A549 (cell line): ENCODE measurements around the gene SUV39H1. TPM values are rescaled to one million over a fixed set of nuclear protein-coding genes. Genes with fewer than 3 reads are reported as not detected.

Experiments
- ATAC-seq, 2 experiments: fragments of 200-7000 bp in 1 of 2; fragments of >200 bp in 1 of 2; cut with Nextera tagmentation in 1 of 2; cut with Tn5 transposase in 1 of 2; 3 replicates each; pipeline versions ENCODE4 v1.8.0 to v1.9.1; 2018 to 2020; ENCODE audit warnings: mild to moderate bottlenecking in 1 of 2, moderate library complexity in 1 of 2
- CTCF ChIA-PET: fragments of 300-600 bp; sonication (Branson Sonifier 250); formaldehyde crosslinking; extraction: SDS; loops from one replicate; lab custom pipeline; 2021; ENCODE audit warnings: antibody characterized with exemption, inconsistent platforms; lab: Yijun Ruan, JAX
- POLR2A ChIA-PET: fragments of 350-600 bp; formaldehyde crosslinking; extraction: SDS; loops from one replicate; lab custom pipeline; 2021; ENCODE audit warnings: antibody characterized with exemption, inconsistent platforms; lab: Yijun Ruan, JAX
- DNase-seq, 2 experiments: peaks; one replicate each; pipeline versions ENCODE4 v3.0.0 to v3.0.0-alpha.2; 2011 to 2016; ENCODE audit warnings: low read depth in 1 of 2, low spot score in 1 of 2
- FAIRE-seq: peaks from 2 replicates; lab custom pipeline; 2011; peaks lifted over from hg19 to GRCh38; lab: Jason Lieb, UNC
- H3K27ac ChIP-seq, 2 experiments: fragments of >200 bp; sonication (Bioruptor Twin); formaldehyde crosslinking; 3 replicates each; pipeline ENCODE4 v1.5.1; 2016 to 2017
- H3K4me1 ChIP-seq: fragments of >200 bp; sonication (Bioruptor Twin); formaldehyde crosslinking; 3 replicates; pipeline ENCODE4 v1.6.1; 2016
- H3K4me2 ChIP-seq: fragments of >200 bp; sonication (Bioruptor Twin); formaldehyde crosslinking; 3 replicates; pipeline ENCODE4 v1.6.1; 2016
- H3K4me3 ChIP-seq: fragments of >200 bp; sonication (Bioruptor Twin); formaldehyde crosslinking; 3 replicates; pipeline ENCODE4 v1.5.1; 2016
- H3K9me3 ChIP-seq: fragments of >200 bp; sonication (Bioruptor Twin); formaldehyde crosslinking; 3 replicates; pipeline ENCODE4 v1.6.1; 2016
- BHLHE40 ChIP-seq: IDR thresholded peaks from 2 replicates; pipeline ENCODE4 v1.6.1; 2012; ENCODE audit warnings: low read depth, low read length, inconsistent platforms
- CBX2 ChIP-seq: fragments of 200-600 bp; sonication (generic); IDR thresholded peaks from 2 replicates; pipeline ENCODE4 v1.6.1; 2016; ENCODE audit warnings: low read depth, mild to moderate bottlenecking, borderline replicate concordance
- EHF ChIP-seq: fragments of 250-450 bp; sonication (Bioruptor Pico); IDR thresholded peaks from 2 replicates; pipeline ENCODE4 v1.5.0; 2020; ENCODE audit warnings: mild to moderate bottlenecking
- ELK1 ChIP-seq: fragments of 150-350 bp; IDR thresholded peaks from 2 replicates; pipeline ENCODE4 v1.6.1; 2014; ENCODE audit warnings: low read depth, mild to moderate bottlenecking, low read length
- EP300 ChIP-seq, 2 experiments: fragments of >200 bp; sonication (Bioruptor Twin); formaldehyde crosslinking; IDR thresholded peaks; 2 replicates in 1 of 2; 3 replicates in 1 of 2; pipeline ENCODE4 v1.6.1; 2016 to 2017
- ESRRA ChIP-seq: fragments of 150-350 bp; IDR thresholded peaks from 2 replicates; pipeline ENCODE4 v1.6.1; 2014; ENCODE audit warnings: mild to moderate bottlenecking, low read length, borderline replicate concordance
- GATA3 ChIP-seq: IDR thresholded peaks from 2 replicates; pipeline ENCODE4 v1.6.1; 2012; ENCODE audit warnings: borderline replicate concordance
- HDAC2 ChIP-seq: fragments of 200-600 bp; sonication (generic); IDR thresholded peaks from 2 replicates; pipeline ENCODE4 v1.6.1; 2016
- HEYL ChIP-seq: fragments of 250-450 bp; sonication (Bioruptor Pico); IDR thresholded peaks from 2 replicates; pipeline ENCODE4 v1.8.0; 2021; ENCODE audit warnings: mild to moderate bottlenecking, moderate library complexity
- KDM5A ChIP-seq: fragments of 200-600 bp; sonication (generic); IDR thresholded peaks from 2 replicates; pipeline ENCODE4 v1.6.1; 2016; ENCODE audit warnings: antibody characterized with exemption, mild to moderate bottlenecking
- MAX ChIP-seq: IDR thresholded peaks from 2 replicates; pipeline ENCODE4 v1.6.1; 2012
- NFE2L2 ChIP-seq: fragments of 150-350 bp; conservative IDR thresholded peaks from 2 replicates; pipeline ENCODE4 v1.6.1; 2014; ENCODE audit warnings: low read length
- NPAS2 ChIP-seq: fragments of 250-450 bp; sonication (Bioruptor Pico); IDR thresholded peaks from 2 replicates; pipeline ENCODE4 v1.8.0; 2022; ENCODE audit warnings: mild to moderate bottlenecking, moderate library complexity, borderline replicate concordance
- NR3C1 ChIP-seq: fragments of >200 bp; sonication (Bioruptor Twin); formaldehyde crosslinking; IDR thresholded peaks from 3 replicates; pipeline ENCODE4 v1.6.1; 2017
- PBX3 ChIP-seq: IDR thresholded peaks from 2 replicates; pipeline ENCODE4 v1.6.1; 2012
- POLR2AphosphoS2 ChIP-seq: conservative IDR thresholded peaks from 2 replicates; pipeline ENCODE4 v1.6.1; 2012; ENCODE audit warnings: low read length, improper control_type of control experiment, inconsistent platforms
- RAD21 ChIP-seq, 2 experiments: fragments of >200 bp in 1 of 2; sonication (Bioruptor Twin) in 1 of 2; formaldehyde crosslinking in 1 of 2; IDR thresholded peaks in 1 of 2; conservative IDR thresholded peaks in 1 of 2; 2 replicates in 1 of 2; 3 replicates in 1 of 2; pipeline ENCODE4 v1.6.1; 2012 to 2018; ENCODE audit warnings: inconsistent platforms in 1 of 2
- RARB ChIP-seq: fragments of 250-450 bp; sonication (Bioruptor Pico); IDR thresholded peaks from 2 replicates; pipeline ENCODE4 v1.8.0; 2021; ENCODE audit warnings: mild to moderate bottlenecking, moderate library complexity
- RCOR1 ChIP-seq: fragments of 150-350 bp; IDR thresholded peaks from 2 replicates; pipeline ENCODE4 v1.6.1; 2014; ENCODE audit warnings: antibody characterized with exemption, low read length, low read depth
- SMC3 ChIP-seq: fragments of >200 bp; sonication (Bioruptor Twin); formaldehyde crosslinking; IDR thresholded peaks from 3 replicates; pipeline ENCODE4 v1.6.1; 2018; ENCODE audit warnings: inconsistent platforms
- SREBF2 ChIP-seq: fragments of 450-650 bp; IDR thresholded peaks from 2 replicates; pipeline ENCODE4 v1.6.1; 2014; ENCODE audit warnings: mild to moderate bottlenecking, moderate library complexity
- TFCP2L1 ChIP-seq: fragments of 250-450 bp; sonication (Bioruptor Pico); IDR thresholded peaks from 2 replicates; pipeline ENCODE4 v1.5.0; 2021; ENCODE audit warnings: mild to moderate bottlenecking
- TP53 ChIP-seq: fragments of 250-450 bp; sonication (Bioruptor Pico); IDR thresholded peaks from 2 replicates; pipeline ENCODE4 v1.5.0; 2021; ENCODE audit warnings: mild to moderate bottlenecking, moderate library complexity
- ZFP36 ChIP-seq: fragments of 450-650 bp; IDR thresholded peaks from 2 replicates; pipeline ENCODE4 v1.6.1; 2014; ENCODE audit warnings: borderline replicate concordance; ENCODE audit not compliant: partially characterized antibody
- WGBS: methylation state at CpG from one replicate; pipeline ENCODE4 v1.1.6; 2017; ENCODE audit errors: missing lambda C conversion rate; 5-methylcytosine and 5-hydroxymethylcytosine counted together
- polyA plus RNA-seq, 4 experiments: library from polyadenylated mRNA; depleted of rRNA in 3 of 4; stranded (reverse); fragments of >200 nt; fragmentation: RNase III in 1 of 4; extraction: RNeasy Plus Mini Kit Qiagen cat#74134 plus additional on column Dnase treatment in 1 of 4; gene quantifications; 2 replicates in 3 of 4; 3 replicates in 1 of 4; pipeline ENCODE4 v1.2.3, GENCODE V29; 2011 to 2017
- TF ChIP-seq, protein P1 (sequence below): fragments of 250-450 bp; sonication (Bioruptor Pico); IDR thresholded peaks from 2 replicates; pipeline ENCODE4 v1.5.0; 2020; ENCODE audit warnings: low read depth, mild to moderate bottlenecking, moderate library complexity
- TF ChIP-seq, protein P2 (sequence below): fragments of 450-650 bp; IDR thresholded peaks from 2 replicates; pipeline ENCODE4 v1.6.1; 2014; ENCODE audit warnings: antibody characterized with exemption

The SUV39H1 gene
- polyA plus RNA-seq, 2 of the 4 experiments (the other 2 are of a cell fraction) = 13.4 to 19.9 TPM

DNA sequence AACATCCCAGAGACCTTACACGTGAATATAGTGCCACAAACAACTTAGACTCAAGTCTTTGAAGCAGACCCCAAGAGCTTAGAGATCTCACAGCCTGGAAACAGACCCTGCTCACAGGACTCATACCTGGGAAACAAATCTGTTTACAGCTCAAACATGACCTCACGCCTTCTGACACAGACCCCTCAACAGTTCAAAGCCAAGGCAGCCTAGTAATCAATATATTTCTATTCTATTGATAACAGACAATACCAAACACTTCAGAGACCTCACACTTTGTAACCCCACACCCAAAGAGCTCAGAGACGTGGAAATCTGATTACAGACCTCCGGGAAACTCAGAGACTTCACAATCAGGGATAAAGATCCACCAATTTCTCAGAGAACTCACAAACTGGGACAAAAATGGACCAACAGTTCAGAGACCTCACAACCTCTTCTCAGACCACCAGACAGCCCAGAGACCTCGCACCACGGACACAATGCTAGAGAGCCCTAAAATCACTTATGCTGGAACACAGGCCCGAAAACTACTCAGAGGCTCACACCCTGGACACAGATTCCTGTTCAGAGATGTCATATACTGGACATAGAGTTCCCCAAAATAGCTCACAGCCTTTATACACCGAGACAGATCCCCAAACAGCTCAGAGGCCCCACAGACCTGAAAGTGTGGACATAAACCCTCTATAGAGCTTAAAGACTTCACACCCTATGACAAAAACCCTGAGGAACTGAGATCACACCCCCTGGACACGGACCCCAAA, 14.8 kb downstream of the SUV39H1 start:
- ATAC-seq = peak in 1 of 2 experiments; percentile 15; a peak in 2 of 6 replicates
- CTCF ChIA-PET = interaction anchor here (1.0 to 1.6 kb wide), 2 partner anchors 11 to 63 kb away, joined by 3 read pairs; no protein-coding TSS in a partner anchor
- 83% methylated on average over 8 of the region's 9 CpGs for WGBS
- TF ChIP-seq HDAC2 (no peak), ESRRA (no peak), NPAS2 (no peak), SREBF2 (no peak)
- TF ChIP-seq, all 56 proteins: peak for 0
- FAIRE-seq = no peak
- no peak overlapping the region for H3K4me2 ChIP-seq
- H3K4me1 ChIP-seq = no peaks in the 10 kb centered on the region
- DNase-seq = no peak
- POLR2A ChIA-PET = no interaction called here
- no peak overlapping the region for H3K4me3 ChIP-seq
- no peak overlapping the region for H3K27ac ChIP-seq
- H3K9me3 ChIP-seq = no peaks in the 10 kb centered on the region

- POLR2A ChIA-PET = no interaction called here
- DNase-seq (no peak), FAIRE-seq (no peak), ATAC-seq (no peak)
- Histone ChIP-seq H3K27ac (no peak overlapping the region), H3K9me3 (0 out of 3 replicates have a peak, but pooled peaks cover 2% of the 10 kb centered on the region), H3K4me2 (no peak overlapping the region), H3K4me1 (no peaks in the 10 kb centered on the region), H3K4me3 (no peak overlapping the region)
- 88% methylated on average over 4 of the region's 7 CpGs for WGBS
- CTCF ChIA-PET = no interaction called here
- TF ChIP-seq PBX3 (no peak), TFCP2L1 (CRISPR knock-in tag) (no peak), RARB (CRISPR knock-in tag) (no peak), ZFP36 (no peak), NR3C1 (no peak), EHF (CRISPR knock-in tag) (no peak), GATA3 (no peak), BHLHE40 (no peak), NFE2L2 (no peak), HEYL (CRISPR knock-in tag) (no peak), KDM5A (no peak), CBX2 (no peak), RAD21 (conservative IDR thresholded peaks at IDR 0.05 in 1 of 2, IDR thresholded peaks at IDR 0.05 in 1 of 2) (no peak), ELK1 (no peak)
- TF ChIP-seq, protein P1, sequence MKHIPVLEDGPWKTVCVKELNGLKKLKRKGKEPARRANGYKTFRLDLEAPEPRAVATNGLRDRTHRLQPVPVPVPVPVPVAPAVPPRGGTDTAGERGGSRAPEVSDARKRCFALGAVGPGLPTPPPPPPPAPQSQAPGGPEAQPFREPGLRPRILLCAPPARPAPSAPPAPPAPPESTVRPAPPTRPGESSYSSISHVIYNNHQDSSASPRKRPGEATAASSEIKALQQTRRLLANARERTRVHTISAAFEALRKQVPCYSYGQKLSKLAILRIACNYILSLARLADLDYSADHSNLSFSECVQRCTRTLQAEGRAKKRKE (CRISPR knock-in tag) = no peak
Observed at GRCh38 chrX:48711929-48712505, 15.5 kb downstream of the SUV39H1 start.

- Histone ChIP-seq H3K4me3 (no peak overlapping the region), H3K4me1 (no peaks in the 10 kb centered on the region), H3K4me2 (no peak overlapping the region), H3K27ac (no peak overlapping the region), H3K9me3 (0 out of 3 replicates have a peak, but pooled peaks cover 2% of the 10 kb centered on the region)
- ATAC-seq = no peak
- FAIRE-seq = no peak
- no peak for DNase-seq
- WGBS = 73% methylated on average over 2 of the region's 2 CpGs
- no peak for TF ChIP-seq SMC3
- no peak for TF ChIP-seq RCOR1
- no peak for TF ChIP-seq MAX
- no peak for TF ChIP-seq ESRRA
- TF ChIP-seq TP53 (CRISPR knock-in tag) = no peak
- TF ChIP-seq EP300 (IDR thresholded peaks at IDR 0.05) = no peak
- TF ChIP-seq HEYL (CRISPR knock-in tag) = no peak
- no peak for TF ChIP-seq NR3C1
- TF ChIP-seq, protein P2, sequence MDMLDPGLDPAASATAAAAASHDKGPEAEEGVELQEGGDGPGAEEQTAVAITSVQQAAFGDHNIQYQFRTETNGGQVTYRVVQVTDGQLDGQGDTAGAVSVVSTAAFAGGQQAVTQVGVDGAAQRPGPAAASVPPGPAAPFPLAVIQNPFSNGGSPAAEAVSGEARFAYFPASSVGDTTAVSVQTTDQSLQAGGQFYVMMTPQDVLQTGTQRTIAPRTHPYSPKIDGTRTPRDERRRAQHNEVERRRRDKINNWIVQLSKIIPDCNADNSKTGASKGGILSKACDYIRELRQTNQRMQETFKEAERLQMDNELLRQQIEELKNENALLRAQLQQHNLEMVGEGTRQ = no peak
- TF ChIP-seq POLR2AphosphoS2 = no peak
- ChIA-PET CTCF (no interaction called here), POLR2A (no interaction called here)
Observed at GRCh38 chrX:48713847-48714246, 17.3 kb downstream of the SUV39H1 start.
